ENCODE results near the gene CES3.

The CES3 gene

GRCh38 chr16:67011274-67011673, 50.2 kb downstream of the CES3 start:
- DNase-seq, result no peak

DNA sequence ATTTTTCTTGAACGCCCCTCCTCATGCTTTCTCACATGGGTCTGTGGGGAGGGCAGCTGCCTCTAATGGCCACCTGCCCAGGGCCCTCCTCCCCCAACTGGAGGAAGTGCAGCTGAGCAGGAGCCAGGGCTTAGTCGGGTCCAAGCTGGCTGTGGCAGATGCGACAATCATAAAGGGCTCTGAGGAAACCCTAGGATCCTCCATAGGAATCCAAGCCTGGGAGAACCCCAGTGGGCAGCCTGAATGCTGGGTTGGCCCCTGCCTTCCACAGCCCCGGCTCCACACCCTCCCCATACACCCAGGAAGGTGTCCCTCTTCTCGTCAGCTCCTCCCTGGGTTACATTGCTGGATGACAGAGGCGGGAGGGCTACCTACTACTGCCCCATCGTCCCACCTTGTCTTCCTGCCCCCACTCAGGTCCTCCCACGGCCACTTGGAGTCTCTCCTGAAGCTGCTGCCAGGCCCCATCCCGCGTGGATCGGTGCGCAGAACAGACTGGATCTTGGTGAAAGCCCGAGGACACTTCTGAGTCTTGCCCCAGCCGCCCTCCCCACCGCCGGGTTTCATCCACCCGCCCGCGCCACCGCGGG, 52.3 kb downstream of the CES3 start:
- DNase-seq, result no peak

- peak; percentile 52 for DNase-seq
These were observed 53.0 kb downstream of the CES3 start for GRCh38 chr16:67013823-67014633.

DNA sequence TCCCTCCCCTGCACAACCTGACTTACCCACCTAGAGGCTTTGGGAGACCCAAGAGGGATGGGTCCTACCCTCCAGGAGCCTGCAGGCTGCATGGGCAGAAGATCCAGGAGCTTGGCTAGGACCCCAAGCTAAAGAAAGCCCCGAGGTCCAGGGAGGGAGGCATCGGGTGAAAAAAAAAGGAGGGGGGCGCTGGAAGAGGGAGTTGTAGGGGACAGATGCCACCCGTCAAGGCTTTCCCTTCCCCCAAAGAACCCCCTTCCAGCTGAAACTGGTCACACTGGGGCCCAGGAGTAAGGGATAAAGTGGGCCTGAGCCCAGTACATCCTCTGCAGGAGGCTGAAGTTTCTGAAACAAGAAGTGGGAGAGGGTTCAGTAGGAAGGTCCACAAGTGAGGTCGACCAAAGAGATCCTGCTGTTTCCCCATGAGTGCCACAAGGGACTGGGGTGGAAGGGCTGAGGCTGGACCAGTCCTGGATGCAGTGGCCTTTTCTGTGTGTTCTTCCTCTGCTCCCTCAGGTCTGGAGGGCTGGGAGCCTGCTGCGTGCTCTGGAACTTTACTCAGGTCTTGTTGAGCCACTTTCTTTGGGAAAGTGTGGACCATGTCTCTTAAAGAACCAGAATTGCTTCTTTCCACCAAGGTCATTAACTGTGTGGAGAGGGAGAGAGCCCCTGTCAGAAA, 53.7 kb downstream of the CES3 start:
- no peak for DNase-seq

DNA sequence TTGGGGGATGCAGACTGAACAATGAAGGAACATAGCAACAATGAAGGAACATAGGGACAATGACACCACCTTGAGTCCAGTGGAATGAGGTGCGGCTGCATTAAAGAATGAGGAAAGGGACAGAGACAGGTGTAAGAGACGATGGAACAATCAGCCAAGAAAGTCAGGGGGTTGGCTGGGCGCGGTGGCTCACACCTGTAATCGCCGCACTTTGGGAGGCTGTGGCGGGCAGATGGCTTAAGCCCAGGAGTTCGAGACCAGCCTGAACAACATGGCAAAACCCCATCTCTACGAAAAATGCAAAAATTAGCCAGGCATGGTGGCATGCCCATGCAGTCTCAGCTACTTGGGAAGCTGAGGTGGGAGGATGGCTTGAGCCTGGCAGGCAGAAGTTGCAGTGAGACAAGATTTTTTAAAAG, 54.3 kb downstream of the CES3 start:
- no peak for DNase-seq

DNA sequence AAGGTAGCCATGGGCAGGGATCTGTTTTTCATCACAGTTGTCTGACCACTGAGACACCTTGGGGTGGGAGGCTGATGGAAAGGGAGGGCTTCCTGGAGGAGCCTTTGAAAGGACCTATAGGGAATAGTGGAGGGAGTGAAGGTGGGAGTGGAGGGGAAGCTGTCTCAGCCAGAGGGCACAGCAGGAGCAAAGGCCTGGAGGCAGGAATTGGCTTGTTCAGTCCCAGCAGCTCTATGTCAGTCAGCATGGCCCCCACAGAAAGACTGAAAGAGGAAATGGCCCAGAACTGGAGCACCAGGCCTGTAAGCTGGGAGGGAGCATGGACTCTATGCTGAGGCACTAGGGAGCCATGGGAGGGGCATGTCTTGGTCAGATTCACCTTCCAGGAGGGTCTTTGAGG, 55.1 kb downstream of the CES3 start:
- no peak for DNase-seq

DNA sequence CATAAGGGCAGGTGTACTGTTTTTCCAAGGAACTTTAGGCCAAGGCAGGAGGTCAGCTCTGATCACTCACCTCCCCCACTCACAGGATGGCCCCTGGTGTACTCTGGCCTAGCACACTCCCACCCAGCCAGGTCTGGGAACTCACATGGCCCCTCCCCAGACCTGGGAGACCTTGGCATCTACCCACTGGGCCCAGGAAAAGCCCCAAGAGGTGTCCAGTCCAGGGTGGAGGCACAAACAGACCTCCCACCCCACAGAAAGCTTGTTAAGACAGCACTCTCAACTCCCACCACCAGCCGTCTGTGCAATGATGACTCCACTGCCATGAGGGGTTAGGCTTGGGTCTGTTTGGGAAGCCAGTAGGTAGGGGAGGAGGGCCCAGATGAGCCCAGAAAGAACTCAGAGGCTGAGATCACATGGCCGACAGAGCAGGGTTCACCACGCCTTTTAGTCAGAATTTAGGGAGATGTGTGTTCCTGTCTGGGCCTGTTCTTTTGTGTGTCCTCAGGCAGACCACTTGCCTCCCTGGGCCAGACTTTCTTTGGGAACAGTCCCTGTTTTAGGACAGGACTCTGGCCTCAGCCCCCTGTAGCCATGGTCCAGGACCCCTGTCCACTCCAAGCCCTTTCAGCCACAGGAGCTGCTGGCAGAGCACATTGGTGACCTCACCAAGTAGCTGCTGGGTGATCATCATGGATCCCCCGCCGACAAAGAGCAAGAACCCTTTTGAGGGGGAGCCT, 55.8 kb downstream of the CES3 start:
- no peak for DNase-seq

DNA sequence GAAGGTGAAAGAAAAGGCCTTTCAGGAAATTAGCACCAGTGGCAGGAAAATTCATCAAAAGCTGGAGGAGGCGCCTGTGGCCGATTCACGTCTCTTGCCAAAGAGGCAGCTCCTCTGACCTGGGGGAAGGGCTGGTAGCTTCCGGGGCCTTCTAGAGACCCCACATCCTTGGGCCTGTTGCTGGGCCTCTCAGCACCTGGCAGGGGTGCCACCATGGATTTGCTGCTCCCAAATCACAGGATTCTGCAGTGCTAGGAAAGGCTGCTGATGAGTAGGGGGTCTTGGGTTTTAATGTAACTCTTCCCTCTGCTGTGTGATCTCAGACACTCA, 56.3 kb downstream of the CES3 start:
- no peak for DNase-seq

GRCh38 chr16:67017810-67018488, 56.9 kb downstream of the CES3 start:
- peak; percentile 82 for DNase-seq

- DNase-seq, result no peak
These were observed 58.1 kb downstream of the CES3 start for GRCh38 chr16:67019171-67019570.

GRCh38 chr16:67021321-67021720, 60.3 kb downstream of the CES3 start:
- no peak for DNase-seq

- no peak for DNase-seq
These were observed 61.6 kb downstream of the CES3 start for GRCh38 chr16:67022531-67023214.

DNA sequence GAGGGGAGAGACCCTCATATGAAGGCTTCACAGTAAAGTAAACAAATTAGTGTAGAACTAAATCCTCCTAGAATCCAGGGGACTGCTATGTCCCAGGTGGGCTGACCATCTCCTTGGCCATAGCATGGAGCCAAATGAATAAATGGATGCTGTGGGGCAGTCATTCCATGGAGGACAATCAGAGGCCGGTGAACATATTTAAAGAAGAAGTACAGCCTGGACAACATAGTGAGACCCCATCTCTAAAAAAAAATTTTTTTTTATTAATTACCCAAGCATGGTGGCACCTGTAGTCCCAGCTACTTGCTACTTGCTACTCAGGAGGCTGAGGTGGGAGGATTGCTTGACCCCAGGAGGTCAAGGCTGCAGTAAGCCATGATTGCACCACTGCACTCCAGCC, 62.6 kb downstream of the CES3 start:
- DNase-seq, result no peak

Data from NCI-H345 (cell line).